ENCODE data around the gene FAM228A.

GRCh38 chr2:24204505-24204904, 29.7 kb downstream of the FAM228A start:
- TF ChIP-seq CTCF (IDR thresholded peaks at IDR 0.05; ENCODE audit: poor library complexity) (no peak), EZH2 (IDR thresholded peaks at IDR 0.05; ENCODE audit: borderline replicate concordance) (no peak), EZH2phosphoT487 (IDR thresholded peaks at IDR 0.05; ENCODE audit: low read depth, severe bottlenecking, unreplicated experiment) (no peak)
